ENCODE data around the gene CFAP45. TPM values are rescaled to one million over a fixed set of nuclear protein-coding genes. Genes with fewer than 3 reads are reported as not detected.

Gene CFAP45
- total RNA-seq, 1 experiment from 2014 or later = 0.40 TPM

DNA sequence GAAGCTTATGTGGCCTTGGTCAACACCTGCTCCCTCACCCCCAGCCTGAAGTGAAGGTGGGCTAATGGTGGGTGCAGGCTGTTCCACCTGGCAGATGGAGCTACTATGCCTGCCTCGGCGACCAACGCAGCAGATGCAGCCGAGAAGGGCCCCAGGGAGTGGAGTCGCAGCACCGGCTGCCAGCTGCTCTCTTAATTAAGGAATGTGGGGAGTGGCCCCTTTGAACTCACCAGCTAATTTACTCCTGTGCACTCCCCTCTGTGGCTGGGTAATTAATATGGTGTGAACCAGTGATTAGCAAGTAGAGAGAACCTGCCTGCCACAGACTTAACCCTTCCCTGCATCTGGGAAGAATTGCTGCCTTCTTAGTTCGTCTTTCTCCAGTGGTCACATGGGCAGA lies 76.6 kb downstream of the CFAP45 start:
- Mint-ChIP-seq H3K27me3 (ENCODE audit: insufficient read depth, unreplicated experiment) (peaks cover 16% of the 10 kb centered on the region), H3K9me3 (ENCODE audit: unreplicated experiment) (no peaks in the 10 kb centered on the region), H3K4me3 (ENCODE audit: unreplicated experiment) (no peak overlapping the region), H3K4me1 (ENCODE audit: insufficient read depth, unreplicated experiment) (peaks cover 5% of the 10 kb centered on the region), H3K36me3 (ENCODE audit: insufficient read depth, unreplicated experiment) (no peaks in the 10 kb centered on the region), H3K27ac (ENCODE audit: low read depth, unreplicated experiment) (no peak overlapping the region)
- no peak for DNase-seq (ENCODE audit: unreplicated experiment)
- no TSS peak for BruUV-seq (replicated peaks)
- intact Hi-C loops (cut with micrococcal nuclease) = no loop called here
- CTCF ChIA-PET = interaction anchor here (0.7 to 2.9 kb wide), 6 partner anchors 9 to 69 kb away, joined by 3 to 17 read pairs (median 5); no protein-coding TSS in a partner anchor
- POLR2A ChIA-PET = no interaction called here
- TF ChIP-seq, protein P1, sequence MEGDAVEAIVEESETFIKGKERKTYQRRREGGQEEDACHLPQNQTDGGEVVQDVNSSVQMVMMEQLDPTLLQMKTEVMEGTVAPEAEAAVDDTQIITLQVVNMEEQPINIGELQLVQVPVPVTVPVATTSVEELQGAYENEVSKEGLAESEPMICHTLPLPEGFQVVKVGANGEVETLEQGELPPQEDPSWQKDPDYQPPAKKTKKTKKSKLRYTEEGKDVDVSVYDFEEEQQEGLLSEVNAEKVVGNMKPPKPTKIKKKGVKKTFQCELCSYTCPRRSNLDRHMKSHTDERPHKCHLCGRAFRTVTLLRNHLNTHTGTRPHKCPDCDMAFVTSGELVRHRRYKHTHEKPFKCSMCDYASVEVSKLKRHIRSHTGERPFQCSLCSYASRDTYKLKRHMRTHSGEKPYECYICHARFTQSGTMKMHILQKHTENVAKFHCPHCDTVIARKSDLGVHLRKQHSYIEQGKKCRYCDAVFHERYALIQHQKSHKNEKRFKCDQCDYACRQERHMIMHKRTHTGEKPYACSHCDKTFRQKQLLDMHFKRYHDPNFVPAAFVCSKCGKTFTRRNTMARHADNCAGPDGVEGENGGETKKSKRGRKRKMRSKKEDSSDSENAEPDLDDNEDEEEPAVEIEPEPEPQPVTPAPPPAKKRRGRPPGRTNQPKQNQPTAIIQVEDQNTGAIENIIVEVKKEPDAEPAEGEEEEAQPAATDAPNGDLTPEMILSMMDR (IDR thresholded peaks at IDR 0.05; ENCODE audit: unreplicated experiment) = no peak

Small RNA genes within 50 kb of the gene (microRNA-seq; reads per million reads assigned to microRNA genes)
- gene MIR4259 = not detected

Other genes starting within 250 kb of the CFAP45 start
- 0.26 and 0.54 TPM in 2 replicates for gene CRP, start 185.6 kb downstream of the CFAP45 start, total RNA-seq (2022)
- gene DUSP23, start 119.2 kb downstream of the CFAP45 start, total RNA-seq (2022) = 119 and 178 TPM in 2 replicates
- gene FCRL6, start 97.8 kb downstream of the CFAP45 start, total RNA-seq (2022) = not detected in 2 replicates
- not detected in 2 replicates for gene SLAMF8, start 73.3 kb downstream of the CFAP45 start, total RNA-seq (2022)
- gene VSIG8, start 37.5 kb downstream of the CFAP45 start, total RNA-seq (2022) = not detected in 2 replicates
- 464 and 483 TPM in 2 replicates for gene TAGLN2, start 25.3 kb upstream of the CFAP45 start, total RNA-seq (2022)
- 0.25 and 0.44 TPM in 2 replicates for gene IGSF9, start 45.4 kb upstream of the CFAP45 start, total RNA-seq (2022)
- gene SLAMF9, start 54.1 kb upstream of the CFAP45 start, total RNA-seq (2022) = not detected in 2 replicates
- gene PIGM, start 131.8 kb upstream of the CFAP45 start, total RNA-seq (2022) = 7.7 and 10.1 TPM in 2 replicates
- gene KCNJ10, start 170.0 kb upstream of the CFAP45 start, total RNA-seq (2022) = not detected in 2 replicates
- 0.07 TPM in 1 of 2 replicates, not detected in the other for gene KCNJ9, start 181.4 kb upstream of the CFAP45 start, total RNA-seq (2022)
- gene IGSF8, start 198.5 kb upstream of the CFAP45 start, total RNA-seq (2022) = 13.8 and 19.7 TPM in 2 replicates
- 0.07 TPM in 1 of 2 replicates, not detected in the other for gene ATP1A2, start 215.6 kb upstream of the CFAP45 start, total RNA-seq (2022)

Data from MCF 10A (cell line).